SK-N-SH (cell line): ENCODE data around the gene ATP8A1.

Experiments
- ELF1 ChIP-seq: IDR thresholded peaks from 2 replicates; pipeline ENCODE4 v1.4.0; 2012
- EP300 ChIP-seq, 2 experiments: IDR thresholded peaks; 2 replicates each; pipeline versions ENCODE4 v1.4.0 to v1.6.1; 2012; ENCODE audit warnings: borderline replicate concordance in 1 of 2, low read depth in 1 of 2, low read length in 1 of 2
- FOXM1 ChIP-seq: IDR thresholded peaks from 2 replicates; pipeline ENCODE4 v1.4.0; 2012; ENCODE audit warnings: low read depth, mild to moderate bottlenecking
- GABPA ChIP-seq: IDR thresholded peaks from 2 replicates; pipeline ENCODE4 v1.4.0; 2012; ENCODE audit warnings: low read depth, mild to moderate bottlenecking
- GATA2 ChIP-seq: sonication (generic); formaldehyde crosslinking; IDR thresholded peaks from 2 replicates; pipeline ENCODE4 v1.5.0; 2020; ENCODE audit warnings: mild to moderate bottlenecking, missing genetic modification reagents
- JUND ChIP-seq: IDR thresholded peaks from 2 replicates; pipeline ENCODE4 v1.4.0; 2012
- MAX ChIP-seq: IDR thresholded peaks from 2 replicates; pipeline ENCODE4 v1.4.0; 2012; ENCODE audit warnings: low read depth
- MXI1 ChIP-seq: IDR thresholded peaks from 2 replicates; pipeline ENCODE4 v1.6.1; 2012; ENCODE audit warnings: mild to moderate bottlenecking, low read depth, low read length, improper control_type of control experiment
- POLR2AphosphoS5 ChIP-seq: IDR thresholded peaks from 2 replicates; pipeline ENCODE4 v1.6.1; 2012; ENCODE audit warnings: low read depth, low read length
- RFX5 ChIP-seq: IDR thresholded peaks from 2 replicates; pipeline ENCODE4 v1.6.1; 2012; ENCODE audit warnings: mild to moderate bottlenecking, improper control_type of control experiment, low read length
- SIN3A ChIP-seq: IDR thresholded peaks from 2 replicates; pipeline ENCODE4 v1.6.1; 2012; ENCODE audit warnings: low read depth, mild to moderate bottlenecking, low read length, moderate library complexity, borderline replicate concordance
- TCF12 ChIP-seq: IDR thresholded peaks from 2 replicates; pipeline ENCODE4 v1.4.0; 2012
- TF ChIP-seq, protein P1 (sequence below): fragments of 200-600 bp; sonication (generic); IDR thresholded peaks from 2 replicates; pipeline ENCODE4 v1.6.1; 2017; ENCODE audit warnings: antibody characterized with exemption, mild to moderate bottlenecking, moderate library complexity
- TF ChIP-seq, protein P2 (sequence below): fragments of 150-350 bp; IDR thresholded peaks from 2 replicates; pipeline ENCODE4 v1.6.1; 2017; ENCODE audit warnings: antibody characterized with exemption, low read length, low read depth, borderline replicate concordance

DNA sequence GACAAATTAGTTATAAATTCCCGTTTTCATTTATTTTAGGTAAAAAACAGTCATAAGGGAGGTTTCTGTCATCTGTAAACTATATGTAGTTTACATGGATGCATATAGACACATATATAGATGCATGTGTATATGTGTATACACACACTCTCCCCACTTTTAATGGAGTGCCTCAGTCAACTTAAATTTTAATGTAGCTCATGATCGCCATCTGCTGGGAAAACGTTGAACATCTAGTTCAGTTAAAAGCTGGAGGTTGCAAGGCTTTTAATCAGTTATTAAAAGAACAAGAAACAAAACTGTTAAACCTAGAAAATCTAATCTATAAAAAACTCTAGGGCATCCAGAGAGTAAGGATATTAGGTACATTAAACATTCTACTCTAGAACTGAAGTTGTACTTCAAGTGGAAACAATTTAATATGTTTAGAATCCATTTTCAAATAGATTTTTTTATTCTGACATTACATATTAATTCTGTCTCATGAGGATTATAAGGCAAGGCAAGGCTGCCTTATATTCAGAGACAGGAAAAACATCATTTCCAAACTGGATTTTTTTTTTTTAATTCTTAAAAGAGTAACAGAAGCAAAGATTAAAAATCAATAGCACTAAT, 137.0 kb downstream of the ATP8A1 start:
- TF ChIP-seq GABPA (no peak), POLR2AphosphoS5 (no peak), EP300 (IDR thresholded peaks at IDR 0.05; ENCODE audit: borderline replicate concordance in 1 of 2, low read depth in 1 of 2, low read length in 1 of 2) (no peak), JUND (no peak), SIN3A (no peak), RFX5 (no peak), ELF1 (no peak), TCF12 (no peak), FOXM1 (no peak), GATA2 (CRISPR knock-in tag) (no peak), MAX (no peak), MXI1 (no peak)
- TF ChIP-seq, protein P1, sequence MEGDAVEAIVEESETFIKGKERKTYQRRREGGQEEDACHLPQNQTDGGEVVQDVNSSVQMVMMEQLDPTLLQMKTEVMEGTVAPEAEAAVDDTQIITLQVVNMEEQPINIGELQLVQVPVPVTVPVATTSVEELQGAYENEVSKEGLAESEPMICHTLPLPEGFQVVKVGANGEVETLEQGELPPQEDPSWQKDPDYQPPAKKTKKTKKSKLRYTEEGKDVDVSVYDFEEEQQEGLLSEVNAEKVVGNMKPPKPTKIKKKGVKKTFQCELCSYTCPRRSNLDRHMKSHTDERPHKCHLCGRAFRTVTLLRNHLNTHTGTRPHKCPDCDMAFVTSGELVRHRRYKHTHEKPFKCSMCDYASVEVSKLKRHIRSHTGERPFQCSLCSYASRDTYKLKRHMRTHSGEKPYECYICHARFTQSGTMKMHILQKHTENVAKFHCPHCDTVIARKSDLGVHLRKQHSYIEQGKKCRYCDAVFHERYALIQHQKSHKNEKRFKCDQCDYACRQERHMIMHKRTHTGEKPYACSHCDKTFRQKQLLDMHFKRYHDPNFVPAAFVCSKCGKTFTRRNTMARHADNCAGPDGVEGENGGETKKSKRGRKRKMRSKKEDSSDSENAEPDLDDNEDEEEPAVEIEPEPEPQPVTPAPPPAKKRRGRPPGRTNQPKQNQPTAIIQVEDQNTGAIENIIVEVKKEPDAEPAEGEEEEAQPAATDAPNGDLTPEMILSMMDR: peak; percentile 74
- TF ChIP-seq, protein P2, sequence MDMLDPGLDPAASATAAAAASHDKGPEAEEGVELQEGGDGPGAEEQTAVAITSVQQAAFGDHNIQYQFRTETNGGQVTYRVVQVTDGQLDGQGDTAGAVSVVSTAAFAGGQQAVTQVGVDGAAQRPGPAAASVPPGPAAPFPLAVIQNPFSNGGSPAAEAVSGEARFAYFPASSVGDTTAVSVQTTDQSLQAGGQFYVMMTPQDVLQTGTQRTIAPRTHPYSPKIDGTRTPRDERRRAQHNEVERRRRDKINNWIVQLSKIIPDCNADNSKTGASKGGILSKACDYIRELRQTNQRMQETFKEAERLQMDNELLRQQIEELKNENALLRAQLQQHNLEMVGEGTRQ: no peak
